ENCODE data around the gene PER2. TPM values are rescaled to one million over a fixed set of nuclear protein-coding genes. Genes with fewer than 3 reads are reported as not detected.
A peak's percentile ranks its signal among the peaks of the same experiment; 100 is the strongest.

PER2 gene
- total and polyA plus RNA-seq, 2 of the 13 experiments (the other 11 are each of a cell fraction or from before 2014, with no cell fraction given), result 5.1 to 9.4 TPM

DNA sequence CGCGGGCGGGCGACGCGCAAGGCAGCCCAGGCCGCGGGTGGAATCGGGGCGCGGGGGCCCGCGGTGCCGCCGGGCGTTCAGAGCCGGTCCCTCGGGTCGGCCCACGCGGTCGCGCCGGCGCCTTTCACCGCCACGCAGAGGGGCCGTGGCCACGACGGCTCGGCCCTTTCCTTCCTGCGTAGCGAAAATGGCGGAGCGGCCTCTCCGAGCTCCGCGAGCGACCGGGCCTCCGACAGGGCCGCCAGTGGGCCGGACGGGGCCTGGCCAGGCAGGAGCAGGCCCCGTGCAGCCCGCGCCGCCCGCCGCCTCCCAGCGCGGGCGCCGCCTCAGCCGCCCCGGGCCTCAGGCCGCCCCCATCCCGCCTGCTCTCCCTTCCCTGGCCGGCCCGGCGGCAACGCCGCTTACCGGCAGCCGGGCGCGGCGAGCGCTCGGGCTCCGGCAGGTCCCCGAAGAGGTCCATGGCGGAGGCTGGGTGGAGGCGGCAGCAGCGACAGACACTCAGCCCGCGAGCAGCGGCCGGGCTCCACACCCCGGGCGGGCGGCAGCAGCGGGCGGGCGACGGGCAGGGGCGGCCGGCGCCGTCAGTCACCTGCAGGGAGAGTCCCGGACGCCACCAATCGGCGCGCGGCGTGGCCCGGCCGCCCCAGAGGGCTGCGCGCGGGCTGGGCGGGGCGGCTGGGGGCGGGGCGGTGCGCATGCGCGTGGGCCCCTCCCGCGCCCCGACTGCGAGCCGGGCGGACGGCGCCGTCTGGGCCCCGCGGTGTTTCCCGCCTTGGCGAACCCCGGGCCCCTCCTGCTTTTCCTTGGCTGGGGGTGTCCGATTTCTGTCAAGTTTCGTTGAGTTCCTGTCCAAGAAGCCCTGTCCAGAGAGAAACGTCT lies 85.1 kb downstream of the PER2 start, which contains the start of gene ILKAP (continued):
- TF ChIP-seq, protein P1, sequence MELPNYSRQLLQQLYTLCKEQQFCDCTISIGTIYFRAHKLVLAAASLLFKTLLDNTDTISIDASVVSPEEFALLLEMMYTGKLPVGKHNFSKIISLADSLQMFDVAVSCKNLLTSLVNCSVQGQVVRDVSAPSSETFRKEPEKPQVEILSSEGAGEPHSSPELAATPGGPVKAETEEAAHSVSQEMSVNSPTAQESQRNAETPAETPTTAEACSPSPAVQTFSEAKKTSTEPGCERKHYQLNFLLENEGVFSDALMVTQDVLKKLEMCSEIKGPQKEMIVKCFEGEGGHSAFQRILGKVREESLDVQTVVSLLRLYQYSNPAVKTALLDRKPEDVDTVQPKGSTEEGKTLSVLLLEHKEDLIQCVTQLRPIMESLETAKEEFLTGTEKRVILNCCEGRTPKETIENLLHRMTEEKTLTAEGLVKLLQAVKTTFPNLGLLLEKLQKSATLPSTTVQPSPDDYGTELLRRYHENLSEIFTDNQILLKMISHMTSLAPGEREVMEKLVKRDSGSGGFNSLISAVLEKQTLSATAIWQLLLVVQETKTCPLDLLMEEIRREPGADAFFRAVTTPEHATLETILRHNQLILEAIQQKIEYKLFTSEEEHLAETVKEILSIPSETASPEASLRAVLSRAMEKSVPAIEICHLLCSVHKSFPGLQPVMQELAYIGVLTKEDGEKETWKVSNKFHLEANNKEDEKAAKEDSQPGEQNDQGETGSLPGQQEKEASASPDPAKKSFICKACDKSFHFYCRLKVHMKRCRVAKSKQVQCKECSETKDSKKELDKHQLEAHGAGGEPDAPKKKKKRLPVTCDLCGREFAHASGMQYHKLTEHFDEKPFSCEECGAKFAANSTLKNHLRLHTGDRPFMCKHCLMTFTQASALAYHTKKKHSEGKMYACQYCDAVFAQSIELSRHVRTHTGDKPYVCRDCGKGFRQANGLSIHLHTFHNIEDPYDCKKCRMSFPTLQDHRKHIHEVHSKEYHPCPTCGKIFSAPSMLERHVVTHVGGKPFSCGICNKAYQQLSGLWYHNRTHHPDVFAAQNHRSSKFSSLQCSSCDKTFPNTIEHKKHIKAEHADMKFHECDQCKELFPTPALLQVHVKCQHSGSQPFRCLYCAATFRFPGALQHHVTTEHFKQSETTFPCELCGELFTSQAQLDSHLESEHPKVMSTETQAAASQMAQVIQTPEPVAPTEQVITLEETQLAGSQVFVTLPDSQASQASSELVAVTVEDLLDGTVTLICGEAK (IDR thresholded peaks at IDR 0.05), result no peak
- TF ChIP-seq, protein P1 (CRISPR knock-in tag; IDR thresholded peaks at IDR 0.05), result no peak; the same call in 1 of the 2 replicates
- TF ChIP-seq RXRA (CRISPR knock-in tag; IDR thresholded peaks at IDR 0.05) (no peak), NR2F2 (IDR thresholded peaks at IDR 0.05; ENCODE audit: borderline replicate concordance, low read depth) (no peak), MTF1 (CRISPR knock-in tag; IDR thresholded peaks at IDR 0.05) (no peak), HNRNPH1 (optimal IDR thresholded peaks at IDR 0.05; ENCODE audit: low read depth, low read length) (no peak), ZNF235 (CRISPR knock-in tag; IDR thresholded peaks at IDR 0.05; ENCODE audit: borderline replicate concordance) (no peak), CBFB (CRISPR knock-in tag; IDR thresholded peaks at IDR 0.05) (peak; percentile 10; the same call in 1 of the 2 replicates), ZNF44 (CRISPR knock-in tag; IDR thresholded peaks at IDR 0.05) (no peak), XRCC5 (optimal IDR thresholded peaks at IDR 0.05; ENCODE audit: low read length) (no peak), POLR2G (IDR thresholded peaks at IDR 0.05; ENCODE audit: low read depth, low read length) (peak; percentile 94), SP140L (CRISPR knock-in tag; IDR thresholded peaks at IDR 0.05; ENCODE audit: borderline replicate concordance) (no peak), FOXK2 (IDR thresholded peaks at IDR 0.05) (no peak), MEIS2 (CRISPR knock-in tag; IDR thresholded peaks at IDR 0.05) (peak; percentile 48), ZNF567 (CRISPR knock-in tag; IDR thresholded peaks at IDR 0.05; ENCODE audit: borderline replicate concordance) (no peak), ZNF382 (CRISPR knock-in tag; IDR thresholded peaks at IDR 0.05; ENCODE audit: borderline replicate concordance) (no peak)
- TF ChIP-seq, protein P2, sequence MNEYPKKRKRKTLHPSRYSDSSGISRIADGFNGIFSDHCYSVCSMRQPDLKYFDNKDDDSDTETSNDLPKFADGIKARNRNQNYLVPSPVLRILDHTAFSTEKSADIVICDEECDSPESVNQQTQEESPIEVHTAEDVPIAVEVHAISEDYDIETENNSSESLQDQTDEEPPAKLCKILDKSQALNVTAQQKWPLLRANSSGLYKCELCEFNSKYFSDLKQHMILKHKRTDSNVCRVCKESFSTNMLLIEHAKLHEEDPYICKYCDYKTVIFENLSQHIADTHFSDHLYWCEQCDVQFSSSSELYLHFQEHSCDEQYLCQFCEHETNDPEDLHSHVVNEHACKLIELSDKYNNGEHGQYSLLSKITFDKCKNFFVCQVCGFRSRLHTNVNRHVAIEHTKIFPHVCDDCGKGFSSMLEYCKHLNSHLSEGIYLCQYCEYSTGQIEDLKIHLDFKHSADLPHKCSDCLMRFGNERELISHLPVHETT (CRISPR knock-in tag; conservative IDR thresholded peaks at IDR 0.05), result peak; percentile 79
- TF ChIP-seq, protein P3, sequence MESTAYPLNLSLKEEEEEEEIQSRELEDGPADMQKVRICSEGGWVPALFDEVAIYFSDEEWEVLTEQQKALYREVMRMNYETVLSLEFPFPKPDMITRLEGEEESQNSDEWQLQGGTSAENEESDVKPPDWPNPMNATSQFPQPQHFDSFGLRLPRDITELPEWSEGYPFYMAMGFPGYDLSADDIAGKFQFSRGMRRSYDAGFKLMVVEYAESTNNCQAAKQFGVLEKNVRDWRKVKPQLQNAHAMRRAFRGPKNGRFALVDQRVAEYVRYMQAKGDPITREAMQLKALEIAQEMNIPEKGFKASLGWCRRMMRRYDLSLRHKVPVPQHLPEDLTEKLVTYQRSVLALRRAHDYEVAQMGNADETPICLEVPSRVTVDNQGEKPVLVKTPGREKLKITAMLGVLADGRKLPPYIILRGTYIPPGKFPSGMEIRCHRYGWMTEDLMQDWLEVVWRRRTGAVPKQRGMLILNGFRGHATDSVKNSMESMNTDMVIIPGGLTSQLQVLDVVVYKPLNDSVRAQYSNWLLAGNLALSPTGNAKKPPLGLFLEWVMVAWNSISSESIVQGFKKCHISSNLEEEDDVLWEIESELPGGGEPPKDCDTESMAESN (CRISPR knock-in tag; conservative IDR thresholded peaks at IDR 0.05), result no peak
